ENCODE data around the gene FCAMR.

FCAMR gene

DNA sequence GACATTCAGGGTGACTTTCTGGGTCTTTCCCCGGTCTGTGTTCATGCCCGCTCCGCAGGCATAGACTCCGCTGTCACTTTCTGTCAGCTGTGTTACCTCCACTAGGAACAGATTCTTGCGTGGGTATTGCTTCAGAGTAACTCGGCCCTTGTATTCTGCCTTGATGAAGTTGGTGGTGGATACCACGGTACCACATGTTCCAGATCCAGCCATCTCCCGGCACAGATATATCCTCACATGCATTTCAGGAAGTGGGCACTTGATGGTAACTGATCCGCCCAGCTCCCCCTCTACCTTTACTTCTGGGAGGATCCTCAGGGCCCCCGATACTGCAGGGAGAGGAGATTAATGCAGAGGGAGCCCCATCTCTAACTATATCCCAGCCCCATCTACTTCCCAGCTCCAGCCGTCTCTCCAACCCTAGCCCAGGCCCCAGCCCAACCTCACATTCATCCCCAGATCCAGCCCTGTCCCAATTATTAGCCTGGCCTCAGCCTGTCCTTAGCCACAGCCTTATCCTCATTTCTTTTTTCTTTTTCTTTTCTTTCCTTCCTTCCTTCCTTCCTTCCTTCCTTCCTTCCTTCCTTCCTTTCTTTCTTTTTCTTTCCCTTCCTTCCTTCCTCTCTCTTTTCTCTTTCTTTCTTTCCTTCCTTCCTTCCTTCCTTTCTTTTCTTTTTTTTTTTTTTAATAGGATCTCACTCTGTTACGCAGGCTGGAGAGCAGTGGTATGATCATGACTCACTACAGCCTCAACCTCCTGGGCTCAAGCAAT is 56.3 kb downstream of the FCAMR start:
- Histone ChIP-seq H3K4me1 (ENCODE audit: control insufficient read depth, insufficient read depth, low read length) (peaks cover 4% of the 10 kb centered on the region), H3K36me3 (ENCODE audit: control insufficient read depth, insufficient read depth, low read length) (no peaks in the 10 kb centered on the region), H3K27me3 (ENCODE audit: control insufficient read depth, insufficient read depth, low read length) (peaks cover 18% of the 10 kb centered on the region)

GRCh38 chr1:206912445-206913095 is 57.7 kb downstream of the FCAMR start:
- H3K36me3 ChIP-seq (ENCODE audit: control insufficient read depth, insufficient read depth, low read length), result no peaks in the 10 kb centered on the region
- H3K4me1 ChIP-seq (ENCODE audit: control insufficient read depth, insufficient read depth, low read length), result peaks cover 7% of the 10 kb centered on the region
- no peak overlapping the region for H3K4me3 ChIP-seq (ENCODE audit: low read depth, low read length)
- H3K9me3 ChIP-seq (ENCODE audit: control insufficient read depth, insufficient read depth, low read length), result no peaks in the 10 kb centered on the region
- H3K9ac ChIP-seq (ENCODE audit: low read depth, low read length), result no peak overlapping the region
- H3K27me3 ChIP-seq (ENCODE audit: control insufficient read depth, insufficient read depth, low read length), result peaks cover 32% of the 10 kb centered on the region

More for the DNA sequence above, 56.3 kb downstream of the FCAMR start:
- H3K9me3 ChIP-seq (ENCODE audit: control insufficient read depth, insufficient read depth, low read length), result no peaks in the 10 kb centered on the region
- no peak overlapping the region for H3K9ac ChIP-seq (ENCODE audit: low read depth, low read length)
- no peak overlapping the region for H3K4me3 ChIP-seq (ENCODE audit: low read depth, low read length)

GRCh38 chr1:206911064-206911663 is 59.1 kb downstream of the FCAMR start:
- Histone ChIP-seq H3K4me3 (ENCODE audit: low read depth, low read length) (no peak overlapping the region), H3K27me3 (ENCODE audit: control insufficient read depth, insufficient read depth, low read length) (peaks cover 40% of the 10 kb centered on the region), H3K4me1 (ENCODE audit: control insufficient read depth, insufficient read depth, low read length) (peaks cover 11% of the 10 kb centered on the region), H3K9ac (ENCODE audit: low read depth, low read length) (no peak overlapping the region), H3K36me3 (ENCODE audit: control insufficient read depth, insufficient read depth, low read length) (no peaks in the 10 kb centered on the region), H3K9me3 (ENCODE audit: control insufficient read depth, insufficient read depth, low read length) (no peaks in the 10 kb centered on the region)

GRCh38 chr1:206909883-206910318 is 60.4 kb downstream of the FCAMR start:
- H3K9ac ChIP-seq (ENCODE audit: low read depth, low read length), result peak overlapping the region; percentile 55
- H3K27me3 ChIP-seq (ENCODE audit: control insufficient read depth, insufficient read depth, low read length), result peaks cover 43% of the 10 kb centered on the region
- no peaks in the 10 kb centered on the region for H3K9me3 ChIP-seq (ENCODE audit: control insufficient read depth, insufficient read depth, low read length)
- peaks cover 11% of the 10 kb centered on the region for H3K4me1 ChIP-seq (ENCODE audit: control insufficient read depth, insufficient read depth, low read length)
- H3K4me3 ChIP-seq (ENCODE audit: low read depth, low read length), result peak overlapping the region; percentile 73
- no peaks in the 10 kb centered on the region for H3K36me3 ChIP-seq (ENCODE audit: control insufficient read depth, insufficient read depth, low read length)

GRCh38 chr1:206909161-206909882 is 60.9 kb downstream of the FCAMR start:
- H3K9ac ChIP-seq (ENCODE audit: low read depth, low read length), result peak overlapping the region; percentile 19
- H3K4me1 ChIP-seq (ENCODE audit: control insufficient read depth, insufficient read depth, low read length), result peaks cover 11% of the 10 kb centered on the region
- peaks cover 43% of the 10 kb centered on the region for H3K27me3 ChIP-seq (ENCODE audit: control insufficient read depth, insufficient read depth, low read length)
- H3K9me3 ChIP-seq (ENCODE audit: control insufficient read depth, insufficient read depth, low read length), result no peaks in the 10 kb centered on the region
- H3K4me3 ChIP-seq (ENCODE audit: low read depth, low read length), result peak overlapping the region; percentile 73
- no peaks in the 10 kb centered on the region for H3K36me3 ChIP-seq (ENCODE audit: control insufficient read depth, insufficient read depth, low read length)

DNA sequence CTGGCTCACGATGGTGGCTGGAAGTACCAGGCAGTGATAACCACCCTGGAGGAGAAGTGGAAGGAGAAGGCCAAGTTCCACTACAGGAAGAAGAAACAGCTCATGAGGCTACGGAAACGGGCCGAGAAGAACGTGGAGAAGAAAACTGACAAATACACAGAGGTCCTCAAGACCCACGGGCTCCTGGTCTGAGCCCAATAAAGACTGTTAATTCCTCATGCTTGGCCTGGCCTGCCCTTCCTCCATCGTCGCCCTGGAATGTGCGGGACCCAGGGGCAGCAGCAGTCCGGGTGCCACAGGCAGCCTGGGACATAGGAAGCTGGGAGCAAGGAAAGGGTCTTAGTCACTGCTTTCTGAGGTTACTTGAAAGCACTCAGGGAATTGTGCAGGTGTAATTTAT is 62.2 kb downstream of the FCAMR start:
- H3K9me3 ChIP-seq (ENCODE audit: control insufficient read depth, insufficient read depth, low read length), result no peaks in the 10 kb centered on the region
- peaks cover 11% of the 10 kb centered on the region for H3K4me1 ChIP-seq (ENCODE audit: control insufficient read depth, insufficient read depth, low read length)
- H3K4me3 ChIP-seq (ENCODE audit: low read depth, low read length), result no peak overlapping the region
- H3K27me3 ChIP-seq (ENCODE audit: control insufficient read depth, insufficient read depth, low read length), result peaks cover 43% of the 10 kb centered on the region
- H3K9ac ChIP-seq (ENCODE audit: low read depth, low read length), result no peak overlapping the region
- no peaks in the 10 kb centered on the region for H3K36me3 ChIP-seq (ENCODE audit: control insufficient read depth, insufficient read depth, low read length)
